OCI-LY7 (cell line): ENCODE results near the gene SLC17A2. TPM values are rescaled to one million over a fixed set of nuclear protein-coding genes. Genes with fewer than 3 reads are reported as not detected.

ENCODE experiments used
- BruUV-seq: library from RNA; stranded (reverse); fragments of 400-500 nt; replicated peaks from 2 replicates; lab custom pipeline; 2021; lab: Mats Ljungman, UMichigan
- CTCF ChIA-PET: fragments of 300-600 bp; sonication (Branson Sonifier 250); formaldehyde crosslinking; loops from one replicate; lab custom pipeline; 2022; ENCODE audit warnings: antibody characterized with exemption; ENCODE audit not compliant: unreplicated experiment; lab: Charles Lee
- POLR2A ChIA-PET: fragments of 300-600 bp; sonication (Branson Sonifier 250); formaldehyde crosslinking; loops from one replicate; lab custom pipeline; 2022; ENCODE audit warnings: antibody characterized with exemption; lab: Charles Lee
- DNase-seq: peaks from one replicate; pipeline ENCODE4 v3.0.0-alpha.2; 2015; ENCODE audit warnings: low spot score
- H2AFZ ChIP-seq: fragments of 200-600 bp; sonication (generic), shearing (Covaris generic); 2 replicates; pipeline ENCODE4 v1.6.1; 2014; ENCODE audit warnings: mild to moderate bottlenecking, antibody characterized with exemption, low read length, moderate library complexity
- H3K27ac ChIP-seq: fragments of 200-600 bp; sonication (generic); 2 replicates; pipeline ENCODE4 v1.5.1; 2014; ENCODE audit warnings: mixed run types, low read depth, mild to moderate bottlenecking, moderate library complexity, low read length, inconsistent platforms; ENCODE audit not compliant: poor library complexity, severe bottlenecking
- H3K36me3 ChIP-seq: fragments of 200-600 bp; sonication (generic); 2 replicates; pipeline ENCODE4 v1.6.1; 2014; ENCODE audit warnings: mild to moderate bottlenecking, antibody characterized with exemption, low read length, moderate library complexity, mixed read lengths; ENCODE audit not compliant: insufficient read depth
- H3K4me1 ChIP-seq: fragments of 200-600 bp; sonication (generic); 2 replicates; pipeline ENCODE4 v1.5.1; 2014; ENCODE audit warnings: mild to moderate bottlenecking, low read length; ENCODE audit not compliant: insufficient read depth, poor library complexity, severe bottlenecking
- H3K4me2 ChIP-seq: fragments of 200-600 bp; sonication (generic); 2 replicates; pipeline ENCODE4 v1.6.1; 2014; ENCODE audit warnings: mild to moderate bottlenecking, low read length
- H3K4me3 ChIP-seq: fragments of 200-600 bp; sonication (generic); 2 replicates; pipeline ENCODE4 v1.5.1; 2014; ENCODE audit warnings: mild to moderate bottlenecking, low read depth, low read length; ENCODE audit not compliant: poor library complexity, severe bottlenecking
- H3K79me2 ChIP-seq: fragments of 200-600 bp; sonication (generic); 2 replicates; pipeline ENCODE4 v1.6.1; 2016; ENCODE audit warnings: low read depth, mild to moderate bottlenecking, low read length, moderate library complexity, mixed read lengths; ENCODE audit not compliant: insufficient read depth
- H3K9me2 ChIP-seq: fragments of 200-600 bp; sonication (generic); 2 replicates; pipeline ENCODE4 v1.6.1; 2016; ENCODE audit warnings: mild to moderate bottlenecking, low read length, mixed read lengths; ENCODE audit not compliant: insufficient read depth
- H3K9me3 ChIP-seq: fragments of 200-600 bp; sonication (generic); 2 replicates; pipeline ENCODE4 v1.6.1; 2014; ENCODE audit warnings: mild to moderate bottlenecking, mixed run types, low read length, mixed read lengths
- H4K20me1 ChIP-seq: fragments of 200-600 bp; sonication (generic); 2 replicates; pipeline ENCODE4 v1.6.1; 2014; ENCODE audit warnings: mild to moderate bottlenecking, antibody characterized with exemption, low read length, moderate library complexity, mixed read lengths; ENCODE audit not compliant: insufficient read depth
- CTCF ChIP-seq: fragments of 200-600 bp; sonication (generic); conservative IDR thresholded peaks from 2 replicates; pipeline ENCODE4 v1.5.1; 2014; ENCODE audit warnings: mild to moderate bottlenecking, antibody characterized with exemption, low read length, moderate library complexity, mixed read lengths
- EZH2phosphoT487 ChIP-seq: fragments of 200-600 bp; sonication (generic); IDR thresholded peaks from 2 replicates; pipeline ENCODE4 v1.6.1; 2018; ENCODE audit warnings: low read depth, borderline replicate concordance, mild to moderate bottlenecking, mixed run types, antibody characterized with exemption, low read length, moderate library complexity, mixed read lengths
- intact Hi-C: fragments of 100-400 bp; cut with micrococcal nuclease; formaldehyde crosslinking; loops from one replicate; pipeline ENCODE4 v1.10.0; 2022; ENCODE audit not compliant: unreplicated experiment
- total RNA-seq, 2 experiments: library from RNA; depleted of rRNA in 1 of 2; stranded (reverse); fragments of >200 nt in 1 of 2; shearing (Covaris generic) in 1 of 2; gene quantifications; 2 replicates each; pipeline ENCODE4 v1.2.3, GENCODE V29; 2014 to 2022

Gene SLC17A2
- total RNA-seq, 2 experiments from 2014 or later = not detected

DNA sequence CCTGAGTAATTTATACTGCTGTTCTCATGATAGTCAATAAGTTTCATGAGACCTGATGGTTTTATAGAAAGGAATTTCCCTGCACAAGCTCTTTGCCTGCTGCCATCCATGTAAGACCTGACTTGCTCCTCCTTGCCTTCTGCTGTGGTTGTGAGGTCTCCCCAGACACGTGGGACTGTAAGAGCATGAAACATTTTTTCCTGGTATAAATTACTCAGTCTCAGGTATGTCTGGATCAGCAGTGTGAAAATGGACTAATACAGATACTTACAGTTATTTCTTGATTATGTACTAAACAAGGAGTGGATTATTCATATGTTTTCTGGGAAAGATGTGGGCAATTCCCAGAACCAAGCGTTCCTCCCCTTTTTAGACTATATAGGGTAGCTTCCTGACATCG, 30.2 kb upstream of the SLC17A2 start:
- Histone ChIP-seq H2AFZ (no peak overlapping the region), H3K36me3 (peaks cover 22% of the 10 kb centered on the region), H3K79me2 (peaks cover 28% of the 10 kb centered on the region), H3K4me2 (no peak overlapping the region), H3K9me2 (no peaks in the 10 kb centered on the region), H4K20me1 (no peaks in the 10 kb centered on the region), H3K9me3 (peaks cover 31% of the 10 kb centered on the region; the same call in 1 of the 2 replicates), H3K27ac (no peak overlapping the region), H3K4me3 (no peak overlapping the region), H3K4me1 (peaks cover 39% of the 10 kb centered on the region)
- CTCF ChIA-PET = no interaction called here
- BruUV-seq = no TSS peak
- TF ChIP-seq CTCF (no peak), EZH2phosphoT487 (no peak)
- POLR2A ChIA-PET = interaction anchor here (0.9 to 3.4 kb wide), 3 partner anchors 10 to 61 kb away, joined by 3 to 25 read pairs (median 3); no protein-coding TSS in a partner anchor
- intact Hi-C loops = no loop called here
- peak; percentile 15 for DNase-seq

- no peak for TF ChIP-seq EZH2phosphoT487
- no peak for TF ChIP-seq CTCF
- no TSS peak for BruUV-seq
These were observed 29.5 kb upstream of the SLC17A2 start for GRCh38 chr6:25959890-25960536.

GRCh38 chr6:25958700-25959162, 28.2 kb upstream of the SLC17A2 start:
- Histone ChIP-seq H3K36me3 (peaks cover 7% of the 10 kb centered on the region; the same call in 1 of the 2 replicates), H3K4me3 (no peak overlapping the region), H3K79me2 (peaks cover 8% of the 10 kb centered on the region), H3K27ac (no peak overlapping the region), H3K4me1 (peaks cover 24% of the 10 kb centered on the region), H3K4me2 (no peak overlapping the region), H4K20me1 (no peaks in the 10 kb centered on the region), H3K9me2 (no peaks in the 10 kb centered on the region), H3K9me3 (peaks cover 31% of the 10 kb centered on the region; the same call in 1 of the 2 replicates), H2AFZ (no peak overlapping the region)
- ChIA-PET POLR2A (no interaction called here), CTCF (no interaction called here)
- TF ChIP-seq EZH2phosphoT487 (no peak), CTCF (no peak)
- intact Hi-C loops = no loop called here
- BruUV-seq = no TSS peak
- peak; percentile 17 for DNase-seq

More at GRCh38 chr6:25959890-25960536, 29.5 kb upstream of the SLC17A2 start:
- intact Hi-C loops = no loop called here
- H3K9me2 ChIP-seq = no peaks in the 10 kb centered on the region
- H3K79me2 ChIP-seq = peaks cover 21% of the 10 kb centered on the region
- H3K4me3 ChIP-seq = no peak overlapping the region
- no peak overlapping the region for H3K27ac ChIP-seq
- H3K36me3 ChIP-seq = peaks cover 15% of the 10 kb centered on the region
- peaks cover 33% of the 10 kb centered on the region for H3K4me1 ChIP-seq
- no peaks in the 10 kb centered on the region for H4K20me1 ChIP-seq
- CTCF ChIA-PET = no interaction called here
- POLR2A ChIA-PET = interaction anchor here (0.6 to 1.0 kb wide), 3 partner anchors 49 to 62 kb away, joined by 3 to 4 read pairs (median 3); a partner anchor contains a TSS
- no peak overlapping the region for H2AFZ ChIP-seq
- peaks cover 31% of the 10 kb centered on the region; the same call in 1 of the 2 replicates for H3K9me3 ChIP-seq
- peak overlapping the region; percentile 31 for H3K4me2 ChIP-seq
- peak; percentile 28 for DNase-seq
